CD1c-positive myeloid dendritic cell (primary cell): ENCODE measurements around the gene PPM1L.
A peak's percentile ranks its signal among the peaks of the same experiment; 100 is the strongest.

ENCODE experiments used
- DNase-seq: peaks from one replicate; pipeline ENCODE4 v3.0.0-alpha.2; 2016; ENCODE audit errors: extremely low spot score

PPM1L gene

DNA sequence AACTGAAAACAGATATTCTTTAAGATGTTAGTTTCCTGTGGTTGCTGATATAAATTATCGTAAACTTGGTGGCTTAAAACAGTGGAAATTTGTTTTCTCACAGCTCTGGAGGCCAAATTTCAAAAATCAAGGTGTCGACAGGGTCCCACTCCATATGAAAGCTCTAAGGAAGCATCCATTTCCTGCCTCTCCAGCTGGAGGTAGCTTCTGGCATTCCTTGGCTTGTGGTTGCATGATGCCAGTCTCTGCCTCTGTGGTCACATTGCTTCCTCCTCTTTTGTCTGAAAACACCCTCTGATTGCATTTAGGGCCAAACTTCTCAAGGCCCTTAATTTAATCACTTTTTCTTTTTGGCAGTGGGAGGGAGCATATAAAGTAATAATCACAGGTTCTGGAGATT lies 96.8 kb downstream of the PPM1L start:
- DNase-seq: no peak

DNA sequence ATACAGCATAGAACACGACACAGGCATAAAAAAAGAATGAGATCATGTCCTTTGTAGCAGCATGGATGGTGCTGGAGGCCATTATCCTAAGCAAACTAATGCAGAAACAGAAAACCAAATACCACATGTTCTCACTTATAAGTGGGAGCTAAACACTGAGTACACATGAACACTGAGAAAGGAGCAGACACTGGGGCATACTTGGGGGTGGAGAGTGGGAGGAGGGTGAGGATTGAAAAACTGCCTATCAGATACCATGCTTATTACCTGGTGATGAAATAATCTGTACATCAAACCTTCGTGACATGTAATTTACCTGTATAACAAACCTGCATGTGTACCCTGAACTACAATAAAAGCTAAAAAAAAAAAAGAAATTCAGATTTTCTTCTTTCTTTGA lies 100.4 kb downstream of the PPM1L start:
- no peak for DNase-seq

DNA sequence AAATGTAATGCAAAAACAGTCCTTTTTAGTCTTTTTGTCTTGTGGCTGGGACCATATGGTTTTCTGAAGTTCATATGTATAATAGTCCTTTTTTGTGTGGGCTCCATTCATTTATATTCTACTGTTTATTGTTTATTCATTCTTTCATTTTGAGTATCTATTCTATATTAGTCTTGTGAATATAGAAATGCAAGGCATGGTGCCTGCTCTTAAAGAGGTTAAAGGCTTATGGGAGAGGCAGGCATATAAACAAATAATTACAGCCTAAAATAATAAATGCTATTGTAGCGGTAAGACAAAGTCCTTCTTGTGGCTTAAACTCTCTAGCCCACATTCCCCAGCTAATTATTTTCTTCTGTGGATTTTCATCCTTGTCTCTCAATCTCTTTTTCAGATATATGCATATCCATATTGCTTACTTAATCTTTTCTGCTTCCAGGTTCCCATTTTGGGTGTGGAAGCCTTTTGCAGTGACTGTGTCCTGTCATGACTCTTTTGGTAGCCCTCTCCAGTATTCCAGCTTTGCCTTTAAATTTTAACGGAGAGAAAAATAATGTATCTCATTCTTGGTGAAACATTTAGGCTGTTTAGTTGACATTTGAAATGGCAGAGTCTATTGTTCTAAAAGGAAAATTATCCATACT lies 101.6 kb downstream of the PPM1L start:
- DNase-seq: no peak

DNA sequence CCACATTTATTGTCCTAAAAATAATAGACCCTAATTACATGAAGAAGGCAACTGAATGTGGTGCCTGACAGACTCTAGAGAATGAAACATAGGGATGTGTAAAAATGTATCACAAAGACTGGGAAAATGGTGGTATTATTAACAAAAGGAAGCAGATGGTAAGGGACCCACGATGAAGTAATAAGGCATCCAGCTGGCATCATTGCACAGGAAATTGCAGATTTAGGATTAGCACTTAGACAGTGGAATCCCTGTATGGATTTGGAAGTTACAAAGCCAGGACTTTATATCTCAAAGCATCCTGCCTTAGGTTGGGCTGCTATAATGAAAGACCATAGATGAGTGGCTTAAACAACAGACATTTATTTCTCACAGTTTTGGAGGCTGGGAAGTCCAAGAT lies 104.3 kb downstream of the PPM1L start:
- DNase-seq: no peak

DNA sequence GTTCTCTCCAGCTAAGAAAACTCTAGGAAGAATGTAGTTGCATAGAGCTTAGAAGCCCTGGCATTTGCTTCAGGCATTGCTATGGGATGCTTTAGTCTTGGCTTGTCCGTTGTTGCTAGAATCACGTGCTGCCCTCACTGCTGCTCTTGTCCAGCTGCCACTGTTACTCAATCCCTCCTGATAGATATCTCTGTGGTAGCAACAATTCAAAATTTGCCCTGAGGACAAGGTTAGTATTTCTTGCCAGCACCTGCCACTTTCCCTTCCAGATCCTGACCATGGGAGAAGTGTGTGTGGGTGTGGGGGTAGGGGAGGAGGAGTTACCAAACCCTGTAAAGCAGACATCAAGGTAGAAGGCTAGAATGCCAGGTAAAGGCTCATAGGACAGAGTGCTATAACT lies 113.8 kb downstream of the PPM1L start:
- DNase-seq: no peak

DNA sequence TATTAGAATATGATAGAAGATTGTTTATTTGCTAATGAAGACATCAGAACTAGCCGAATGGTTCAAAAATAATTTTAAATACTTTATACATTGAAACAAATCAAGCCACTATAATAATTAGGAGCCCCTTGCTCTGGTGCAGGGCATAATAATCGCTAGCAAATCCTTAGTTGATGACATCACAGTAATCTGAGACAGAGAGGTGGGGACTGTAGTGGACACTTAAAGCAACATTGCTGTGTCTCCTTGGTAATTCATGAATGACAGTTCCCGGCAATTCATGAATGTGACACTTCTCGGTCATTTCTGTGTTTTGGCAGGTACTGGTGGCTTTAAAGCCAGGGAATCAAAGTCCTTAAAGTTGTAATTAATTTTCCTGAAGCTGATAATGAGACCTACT lies 114.3 kb downstream of the PPM1L start:
- no peak for DNase-seq

DNA sequence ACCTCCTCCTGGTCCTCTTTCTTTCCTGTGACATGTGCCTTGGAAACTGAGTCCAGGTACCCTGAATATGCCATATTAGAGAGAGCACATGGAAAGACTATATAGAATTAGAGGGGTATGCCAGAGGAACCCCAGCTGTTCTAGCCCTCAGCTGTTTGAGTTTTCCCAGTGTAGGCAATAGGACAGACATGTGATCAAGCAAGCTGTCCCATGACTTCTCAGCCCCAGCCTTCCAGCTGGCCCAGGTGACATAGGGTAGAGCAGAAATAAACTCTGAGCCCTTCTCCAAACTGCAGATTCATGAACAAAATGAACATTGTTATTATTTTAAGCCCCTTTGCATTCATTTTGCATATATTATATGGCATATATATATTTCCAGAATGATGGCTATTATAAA lies 118.7 kb downstream of the PPM1L start:
- no peak for DNase-seq

DNA sequence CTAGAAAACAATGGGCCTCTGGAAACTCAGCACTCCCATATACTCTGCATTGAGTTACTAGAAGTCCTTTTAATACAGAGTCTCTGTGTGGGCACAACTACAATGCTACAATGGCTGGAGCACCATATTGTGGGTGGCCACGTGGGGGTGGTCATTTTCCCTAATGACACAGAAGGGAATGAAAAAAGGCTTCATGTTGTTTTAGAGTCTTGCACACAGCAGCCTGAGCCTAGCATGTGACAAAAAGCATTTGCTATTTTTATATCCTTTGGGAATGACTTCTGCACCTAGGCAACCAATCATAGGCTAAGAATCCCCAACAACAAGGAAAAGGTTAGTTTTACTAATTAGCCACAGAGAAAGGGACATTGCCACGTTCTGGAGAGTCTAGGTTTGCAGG lies 120.6 kb downstream of the PPM1L start:
- no peak for DNase-seq

DNA sequence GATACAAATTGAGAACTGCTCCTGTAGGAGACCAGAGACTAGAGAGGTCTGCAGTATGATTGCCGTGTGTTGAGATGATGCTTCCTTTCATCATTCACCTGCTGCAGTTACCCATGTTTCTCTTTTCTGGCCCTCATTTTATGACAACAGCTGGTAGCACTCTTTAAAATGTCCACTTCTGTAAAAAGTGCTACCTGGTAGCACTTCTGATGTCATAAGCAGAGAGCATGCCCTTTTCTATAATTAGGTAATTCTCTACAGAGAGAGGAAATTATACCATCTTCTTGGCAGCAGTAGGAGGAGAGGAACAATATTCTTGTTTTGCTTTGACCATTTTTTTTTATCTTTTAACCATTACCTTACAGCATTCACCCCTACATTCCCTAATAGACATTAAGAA lies 123.8 kb downstream of the PPM1L start:
- no peak for DNase-seq

DNA sequence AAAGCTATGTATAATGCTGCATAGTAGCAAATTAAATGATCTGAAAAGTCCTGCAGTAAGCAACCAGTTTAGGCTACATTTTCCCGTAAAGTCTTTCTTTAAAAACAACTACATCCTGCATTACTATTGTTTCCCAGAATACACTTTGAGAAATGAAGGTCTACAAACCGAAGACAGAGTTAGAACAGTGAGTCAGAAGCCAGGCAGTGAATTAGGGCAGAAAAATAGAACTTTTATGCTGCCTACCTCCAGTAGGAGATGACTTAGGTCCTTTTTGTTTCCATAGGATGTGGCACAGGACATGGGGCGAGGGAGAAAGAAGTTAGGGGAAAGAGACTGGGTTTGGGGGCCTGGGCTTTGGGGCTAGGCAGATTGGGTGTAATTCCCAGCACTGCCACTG lies 127.3 kb downstream of the PPM1L start:
- no peak for DNase-seq

DNA sequence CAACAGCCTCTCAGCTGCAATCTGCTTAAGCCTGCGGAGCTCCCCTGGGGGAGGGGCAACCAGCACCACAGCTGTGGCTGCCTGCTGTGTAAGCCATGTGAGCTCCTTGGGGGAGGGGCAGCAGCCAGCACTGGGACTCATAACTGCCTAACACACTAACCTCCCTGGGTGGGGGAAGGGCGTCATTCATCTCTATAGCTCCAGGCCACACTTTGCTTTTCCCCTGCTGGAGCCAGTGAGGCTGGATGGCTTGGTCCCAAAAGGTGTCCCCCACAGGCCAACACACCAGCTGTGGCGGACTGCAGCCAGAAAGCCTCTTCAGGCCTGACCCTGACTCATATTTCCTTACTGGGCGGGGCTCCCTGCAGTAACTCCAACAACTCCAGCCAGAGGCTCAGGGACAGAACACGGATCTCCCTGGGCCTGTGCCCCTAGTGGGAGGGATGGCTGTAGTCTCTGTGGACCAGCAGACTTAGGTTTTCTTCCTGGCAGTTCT lies 129.8 kb downstream of the PPM1L start:
- no peak for DNase-seq

DNA sequence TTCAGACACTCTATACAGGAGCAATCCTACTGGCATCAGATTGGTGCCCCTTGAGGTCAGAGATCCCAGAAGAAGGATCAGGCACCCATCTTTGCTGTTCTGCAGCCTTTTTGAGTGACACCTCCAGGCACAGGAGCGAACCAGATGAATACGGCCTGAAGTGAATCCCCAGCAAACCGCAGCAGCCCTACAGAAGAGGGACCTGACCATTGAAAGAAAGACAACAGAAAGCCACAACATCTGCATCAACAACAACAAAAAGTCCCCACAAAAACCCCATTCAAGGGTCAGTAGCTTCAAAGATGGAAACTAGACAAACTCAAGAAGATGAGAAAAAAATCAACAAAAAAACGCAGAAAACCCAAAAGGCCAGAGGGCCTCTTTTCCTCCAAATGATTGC lies 130.4 kb downstream of the PPM1L start:
- DNase-seq: no peak

DNA sequence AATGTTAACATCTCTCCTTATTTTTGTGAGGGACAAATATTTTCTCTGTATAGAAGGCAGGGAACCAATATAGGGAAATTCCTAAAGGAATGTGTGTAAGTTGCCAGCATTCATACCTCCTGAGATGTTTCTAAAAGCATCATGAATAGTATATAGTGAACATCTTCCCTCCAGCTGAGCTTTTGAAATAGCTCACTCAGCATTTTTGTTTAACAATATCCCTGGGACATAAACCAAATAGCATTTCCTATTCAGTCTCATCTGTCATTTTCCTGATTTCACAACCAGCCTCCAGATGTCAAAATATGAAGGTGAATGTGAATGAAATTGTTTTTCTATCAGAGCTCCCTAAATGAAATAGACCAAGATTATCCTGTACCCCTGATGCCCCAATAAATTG lies 137.2 kb downstream of the PPM1L start:
- no peak for DNase-seq

DNA sequence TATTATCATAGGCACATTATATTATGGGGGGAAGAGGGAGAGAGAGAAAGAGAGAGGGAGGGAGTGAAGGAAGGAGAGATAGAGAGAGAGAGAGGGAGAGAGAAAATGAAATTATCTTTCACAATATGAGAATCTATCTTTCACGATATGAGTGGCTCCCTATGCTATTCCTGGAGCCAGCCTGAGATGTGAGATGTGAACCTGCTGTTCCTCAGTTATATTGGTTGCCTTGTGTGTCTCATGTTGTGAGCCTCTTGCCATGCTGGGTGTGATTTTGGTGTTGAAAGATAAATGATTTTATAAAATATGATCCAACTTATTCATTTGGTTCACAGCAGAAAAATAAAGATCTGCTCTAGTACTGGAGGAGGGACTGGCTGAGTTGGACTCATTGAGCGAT lies 148.7 kb downstream of the PPM1L start:
- DNase-seq: no peak

DNA sequence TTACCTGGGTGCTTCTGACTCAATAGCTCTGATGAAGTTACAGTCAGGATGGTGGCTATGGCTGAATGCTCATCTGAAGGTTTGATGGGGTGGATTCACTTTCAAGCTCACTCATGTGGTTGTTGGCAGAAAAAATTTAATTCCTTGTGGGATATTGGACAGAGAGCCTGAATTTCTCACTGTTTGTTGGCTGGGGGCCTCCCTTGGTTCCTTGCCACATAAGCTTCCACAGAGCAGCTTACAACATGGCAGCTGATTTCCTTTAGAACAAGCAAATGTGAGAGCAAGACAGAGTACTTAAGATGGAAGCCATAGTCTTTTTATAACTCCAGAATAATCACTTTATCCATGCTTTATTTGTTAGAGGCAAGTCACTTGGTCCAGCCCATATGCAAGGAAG lies 150.6 kb downstream of the PPM1L start:
- DNase-seq: no peak

DNA sequence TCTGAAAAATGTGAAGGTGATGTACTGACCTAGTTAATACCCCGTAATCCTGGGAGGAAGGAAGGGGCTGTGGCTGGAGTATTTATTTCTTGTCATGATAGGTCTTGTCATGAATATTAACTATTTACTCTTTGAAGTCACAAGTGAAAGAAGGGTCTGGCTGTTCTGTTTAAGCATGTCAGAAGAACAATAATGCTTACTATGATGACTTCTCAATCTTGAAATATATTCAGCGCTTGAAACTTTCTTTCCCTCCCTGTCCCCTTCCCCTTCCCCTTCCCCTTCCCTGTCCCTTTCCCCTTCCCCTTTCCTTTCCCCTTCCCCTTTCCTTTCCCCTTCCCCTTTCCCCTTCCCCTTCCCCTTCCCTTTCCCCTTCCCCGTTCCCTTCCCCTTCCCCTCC lies 153.9 kb downstream of the PPM1L start:
- DNase-seq: no peak

DNA sequence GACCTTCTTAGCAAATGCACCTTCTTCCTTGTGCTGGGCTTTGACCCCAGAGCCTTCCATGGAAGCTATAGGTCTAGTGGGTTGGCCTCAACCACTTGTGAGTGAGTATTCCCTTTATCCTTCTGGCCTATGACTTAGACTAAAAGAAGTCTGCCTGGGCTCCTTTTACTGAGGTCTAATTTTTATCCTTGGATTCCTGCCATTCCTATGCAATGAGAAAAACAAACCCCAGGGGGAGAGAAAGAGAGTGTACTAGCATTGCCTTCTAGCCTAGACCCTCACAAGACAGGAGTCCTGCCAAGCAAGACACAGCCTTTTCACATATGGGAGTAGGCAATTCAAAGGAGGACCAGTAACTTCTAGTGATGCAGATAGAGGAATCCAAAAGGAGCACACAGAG lies 155.4 kb downstream of the PPM1L start:
- no peak for DNase-seq

DNA sequence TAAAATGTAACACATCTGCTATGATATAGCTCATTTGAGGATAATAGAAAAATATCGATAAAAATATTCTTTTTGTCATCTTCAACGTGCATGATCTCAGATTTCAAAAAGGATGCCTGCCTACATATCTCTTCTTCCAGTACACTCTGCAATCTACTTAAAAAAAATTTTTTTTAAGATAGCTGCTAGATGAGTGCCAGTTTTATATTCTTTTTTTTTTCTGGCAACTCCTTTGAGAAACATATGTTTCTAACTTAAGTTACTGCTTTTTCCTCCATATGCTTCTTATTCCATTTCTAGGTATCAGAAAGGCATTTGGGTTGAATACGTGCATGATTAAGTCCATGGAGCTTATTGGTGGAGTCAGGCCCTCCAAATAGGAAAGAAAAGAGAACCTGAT lies 160.4 kb downstream of the PPM1L start:
- DNase-seq: no peak

DNA sequence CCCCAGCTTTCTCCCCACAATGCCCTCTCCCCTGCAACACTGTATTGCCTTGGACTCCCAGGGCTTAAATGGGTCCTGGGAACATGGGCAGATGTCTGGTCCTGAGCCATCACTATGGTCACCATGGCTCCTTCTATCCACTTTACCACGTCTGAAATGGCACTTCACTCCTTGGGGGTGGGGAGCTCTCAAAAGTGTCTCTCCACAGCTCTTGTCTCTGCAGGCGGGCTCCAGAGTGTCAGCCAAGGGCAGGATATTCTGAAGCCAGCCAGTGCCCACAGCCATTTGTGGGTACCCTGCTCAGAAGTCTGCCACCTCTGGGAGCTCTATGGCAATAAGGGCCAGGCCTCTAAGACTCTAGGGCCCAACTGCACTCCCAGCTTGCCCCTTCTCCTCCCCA lies 163.9 kb downstream of the PPM1L start:
- no peak for DNase-seq

DNA sequence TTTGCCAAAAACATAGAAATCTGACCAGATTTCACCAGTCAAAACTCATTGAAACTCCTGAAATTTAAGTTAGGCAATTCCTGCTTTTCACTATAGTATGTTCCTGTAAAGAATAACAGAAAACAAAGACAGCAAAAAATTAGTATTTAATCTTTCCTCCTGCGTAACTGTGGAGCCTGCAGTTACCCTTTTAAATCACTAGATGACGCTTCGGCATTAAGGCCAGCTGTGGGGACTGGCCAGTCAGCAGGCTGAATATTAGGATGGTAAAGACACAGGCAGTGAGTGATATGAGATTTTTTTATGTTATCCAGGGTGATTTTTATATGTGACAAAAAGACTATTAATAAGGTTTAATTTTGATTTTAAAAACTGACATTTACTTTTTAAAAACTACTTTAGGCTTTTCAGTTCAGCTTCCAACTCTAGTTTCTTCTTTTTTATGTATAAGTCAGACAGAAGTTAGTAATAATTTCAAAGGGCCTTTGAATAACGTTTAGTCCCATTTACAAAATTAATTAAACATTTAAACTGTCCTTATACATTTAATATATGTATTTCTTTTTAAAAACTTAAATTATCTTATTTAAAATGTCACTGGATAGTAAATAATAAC lies 165.1 kb downstream of the PPM1L start:
- DNase-seq: peak; percentile 36

DNA sequence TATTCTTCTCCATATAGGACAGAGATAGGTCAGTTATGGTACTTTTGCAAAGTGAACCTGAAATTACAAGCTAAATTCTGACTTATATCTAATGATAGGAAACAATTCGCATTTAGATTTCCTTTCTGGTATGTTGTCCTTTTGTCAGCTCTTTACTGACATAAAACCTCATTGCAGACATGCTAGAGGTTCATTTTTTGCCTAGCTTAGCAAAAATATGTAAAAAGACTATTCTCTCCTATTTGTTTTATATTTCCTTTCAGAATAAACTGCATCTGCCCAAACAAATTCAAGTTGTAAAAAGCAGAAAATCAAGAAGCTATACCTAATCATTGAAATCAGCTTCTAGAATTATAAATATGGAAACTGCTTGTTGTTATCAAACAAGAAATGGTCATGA lies 168.7 kb downstream of the PPM1L start:
- DNase-seq: no peak

DNA sequence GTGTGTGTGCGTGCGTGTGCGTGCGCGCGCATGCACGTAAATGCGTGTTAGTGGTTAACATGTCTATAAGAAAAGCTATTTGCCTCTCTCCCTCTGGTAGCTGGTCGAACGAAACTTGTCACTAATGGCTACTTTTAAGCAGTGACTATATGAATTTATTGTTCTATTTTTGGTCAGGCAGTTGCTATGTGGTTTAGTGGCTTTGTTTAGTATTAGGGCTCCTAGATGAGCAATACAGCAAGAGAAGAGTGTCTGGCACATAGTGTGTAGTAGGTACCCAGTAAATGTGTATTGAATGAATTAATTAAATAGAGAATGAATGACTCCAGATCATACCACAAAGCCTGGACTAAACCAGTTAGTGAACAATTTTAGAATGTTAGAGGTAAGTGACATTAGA lies 171.6 kb downstream of the PPM1L start:
- no peak for DNase-seq

DNA sequence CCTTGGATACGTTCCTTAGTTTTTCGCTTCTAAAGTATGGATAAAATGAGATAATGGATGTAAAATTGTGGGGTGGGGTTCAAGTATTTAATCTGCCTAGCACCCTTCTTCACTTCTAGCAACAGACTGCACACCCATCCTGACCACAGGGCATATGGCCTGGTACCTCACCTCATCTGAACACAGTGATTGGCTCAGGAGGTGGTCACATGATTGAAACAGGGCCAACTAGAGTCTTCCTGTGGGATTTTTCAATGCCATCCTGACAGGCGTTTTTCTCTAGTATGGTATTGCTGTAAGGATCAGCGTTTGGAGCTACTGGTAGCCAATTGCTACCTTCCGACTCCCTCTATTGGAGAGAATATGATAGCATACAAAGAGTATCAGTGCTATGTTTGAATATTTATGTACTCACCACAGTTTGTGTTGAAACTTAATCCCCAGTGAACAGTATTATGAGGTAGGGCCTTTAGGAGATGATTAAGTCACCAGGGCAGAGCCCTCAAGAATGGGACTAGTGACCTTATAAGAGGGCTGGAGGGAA lies 172.2 kb downstream of the PPM1L start:
- no peak for DNase-seq

DNA sequence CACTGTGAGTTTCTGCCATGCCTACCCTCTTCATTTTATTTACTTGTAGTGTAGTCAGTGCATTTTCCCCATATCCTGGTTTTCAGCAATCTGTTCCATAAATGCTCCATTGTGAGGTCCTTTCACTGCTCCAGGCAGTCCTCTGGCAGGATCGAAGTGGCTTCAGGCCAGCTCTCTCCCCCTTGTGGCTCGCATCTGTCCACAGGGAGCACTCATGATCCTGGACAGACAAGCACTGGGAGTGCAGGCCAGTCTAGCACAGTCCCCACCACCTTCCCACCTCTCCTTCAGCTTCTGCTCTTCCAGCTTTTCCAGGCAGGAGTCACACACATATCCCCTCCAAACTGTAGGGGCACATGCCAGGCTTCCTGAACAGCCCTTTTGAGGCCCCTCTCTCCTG lies 173.6 kb downstream of the PPM1L start:
- no peak for DNase-seq
